KBM-7 (cell line): ENCODE data around the gene ZCCHC7.

Experiments used
- DNase-seq: peaks from one replicate; pipeline ENCODE4 v3.0.0-alpha.2; 2015
- in situ Hi-C: fragments of 300-500 bp; cut with MboI; formaldehyde crosslinking; loops from 2 replicates; pipeline ENCODE4 v1.14.3; 2020; ENCODE audit warnings: low sequenced_read_pairs, low pct_unique_long_range_greater_than_20kb, mixed read lengths

ZCCHC7 gene

GRCh38 chr9:37406603-37407401 lies 286.4 kb downstream of the ZCCHC7 start:
- DNase-seq: no peak
- in situ Hi-C loops: no loop called here

- DNase-seq: peak; percentile 52
- in situ Hi-C loops: no loop called here
These were observed 287.1 kb downstream of the ZCCHC7 start for GRCh38 chr9:37407468-37407867.
